ENCODE results near the gene ME3.

DNA sequence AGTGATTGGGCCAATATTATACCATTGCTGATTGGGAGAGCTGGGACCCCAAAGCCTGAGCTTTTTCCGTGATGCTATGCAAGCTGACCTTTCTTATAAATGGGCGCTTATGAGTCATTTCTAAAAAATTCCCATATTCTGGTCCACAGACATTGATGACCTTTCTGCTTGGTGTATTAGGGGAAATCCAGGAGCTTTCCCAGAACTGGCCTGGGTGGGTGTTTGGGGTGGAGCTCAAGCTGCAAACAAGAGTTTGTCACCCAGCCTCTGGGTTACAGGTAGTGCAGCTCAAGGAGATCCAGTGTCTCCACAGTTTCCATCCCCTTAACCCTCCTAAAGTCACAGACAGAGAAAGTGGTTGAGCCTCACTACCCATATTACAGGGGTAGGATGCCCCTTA is 230.0 kb downstream of the ME3 start:
- TF ChIP-seq, protein P1, sequence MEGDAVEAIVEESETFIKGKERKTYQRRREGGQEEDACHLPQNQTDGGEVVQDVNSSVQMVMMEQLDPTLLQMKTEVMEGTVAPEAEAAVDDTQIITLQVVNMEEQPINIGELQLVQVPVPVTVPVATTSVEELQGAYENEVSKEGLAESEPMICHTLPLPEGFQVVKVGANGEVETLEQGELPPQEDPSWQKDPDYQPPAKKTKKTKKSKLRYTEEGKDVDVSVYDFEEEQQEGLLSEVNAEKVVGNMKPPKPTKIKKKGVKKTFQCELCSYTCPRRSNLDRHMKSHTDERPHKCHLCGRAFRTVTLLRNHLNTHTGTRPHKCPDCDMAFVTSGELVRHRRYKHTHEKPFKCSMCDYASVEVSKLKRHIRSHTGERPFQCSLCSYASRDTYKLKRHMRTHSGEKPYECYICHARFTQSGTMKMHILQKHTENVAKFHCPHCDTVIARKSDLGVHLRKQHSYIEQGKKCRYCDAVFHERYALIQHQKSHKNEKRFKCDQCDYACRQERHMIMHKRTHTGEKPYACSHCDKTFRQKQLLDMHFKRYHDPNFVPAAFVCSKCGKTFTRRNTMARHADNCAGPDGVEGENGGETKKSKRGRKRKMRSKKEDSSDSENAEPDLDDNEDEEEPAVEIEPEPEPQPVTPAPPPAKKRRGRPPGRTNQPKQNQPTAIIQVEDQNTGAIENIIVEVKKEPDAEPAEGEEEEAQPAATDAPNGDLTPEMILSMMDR (IDR thresholded peaks at IDR 0.05; ENCODE audit: low read depth, low read length, missing input control) = no peak
- TF ChIP-seq MAX (IDR thresholded peaks at IDR 0.05) (no peak), HNF4A (conservative IDR thresholded peaks at IDR 0.05) (no peak), NR2F2 (IDR thresholded peaks at IDR 0.05) (no peak), RXRA (IDR thresholded peaks at IDR 0.05) (no peak), RAD21 (IDR thresholded peaks at IDR 0.05) (no peak), YY1 (IDR thresholded peaks at IDR 0.05) (no peak), GABPA (IDR thresholded peaks at IDR 0.05 in 1 of 2, conservative IDR thresholded peaks at IDR 0.05 in 1 of 2) (no peak), ZBTB33 (IDR thresholded peaks at IDR 0.05) (no peak), TAF1 (conservative IDR thresholded peaks at IDR 0.05) (no peak)

Measured in liver (tissue), 3 donors.